A673 (cell line): ENCODE results near the gene WIPF2. TPM values are rescaled to one million over a fixed set of nuclear protein-coding genes. Genes with fewer than 3 reads are reported as not detected.

ENCODE experiments used
- BruUV-seq: library from RNA; stranded (reverse); fragments of 400-500 nt; replicated peaks from 2 replicates; lab custom pipeline; 2021; lab: Mats Ljungman, UMichigan
- CTCF ChIA-PET: fragments of 300-600 bp; sonication (Branson Sonifier 250); formaldehyde crosslinking; loops from one replicate; lab custom pipeline; 2022; ENCODE audit warnings: antibody characterized with exemption; lab: Charles Lee
- POLR2A ChIA-PET: fragments of 300-600 bp; sonication (Branson Sonifier 250); formaldehyde crosslinking; loops from one replicate; lab custom pipeline; 2022; ENCODE audit warnings: antibody characterized with exemption; ENCODE audit not compliant: low non-redundant PET; lab: Charles Lee
- DNase-seq: peaks from one replicate; pipeline ENCODE4 v3.0.0-alpha.2; 2015; ENCODE audit warnings: low spot score
- H3K27ac ChIP-seq: fragments of 200-600 bp; sonication (generic); 2 replicates; pipeline ENCODE4 v1.5.1; 2016; ENCODE audit warnings: mixed run types, low read depth, mild to moderate bottlenecking, mixed read lengths, antibody characterized with exemption, low read length; ENCODE audit not compliant: poor library complexity, severe bottlenecking
- H3K27me3 ChIP-seq: fragments of 200-600 bp; sonication (generic); replicated peaks from 2 replicates; pipeline ENCODE4 v1.6.1; 2017; ENCODE audit warnings: mixed run types, low read depth, mild to moderate bottlenecking, mixed read lengths, antibody characterized with exemption, low read length; ENCODE audit not compliant: insufficient read depth, poor library complexity
- H3K36me3 ChIP-seq: fragments of 200-600 bp; sonication (generic); 2 replicates; pipeline ENCODE4 v1.6.1; 2016; ENCODE audit warnings: mixed run types, mild to moderate bottlenecking, mixed read lengths, antibody characterized with exemption, low read length; ENCODE audit not compliant: insufficient read depth, poor library complexity, severe bottlenecking
- H3K4me1 ChIP-seq: fragments of 200-600 bp; sonication (generic); 2 replicates; pipeline ENCODE4 v1.6.1; 2017; ENCODE audit warnings: mixed run types, mild to moderate bottlenecking, mixed read lengths, antibody characterized with exemption, low read length; ENCODE audit not compliant: insufficient read depth, poor library complexity, severe bottlenecking
- H3K4me3 ChIP-seq: fragments of 200-600 bp; sonication (generic); 2 replicates; pipeline ENCODE4 v1.5.1; 2016; ENCODE audit warnings: low read depth, mixed run types, mild to moderate bottlenecking, mixed read lengths, low read length; ENCODE audit not compliant: poor library complexity, severe bottlenecking
- H3K9me3 ChIP-seq: fragments of 200-600 bp; sonication (generic); 2 replicates; pipeline ENCODE4 v1.6.1; 2016; ENCODE audit warnings: mixed run types, low read depth, mild to moderate bottlenecking, mixed read lengths, antibody characterized with exemption, low read length; ENCODE audit not compliant: poor library complexity, severe bottlenecking
- EZH2 ChIP-seq: fragments of 200-600 bp; sonication (generic); IDR thresholded peaks from 2 replicates; pipeline ENCODE4 v1.6.1; 2017; ENCODE audit warnings: borderline replicate concordance, low read depth, mild to moderate bottlenecking, mixed read lengths, antibody characterized with exemption, low read length; ENCODE audit not compliant: poor library complexity, severe bottlenecking
- intact Hi-C: fragments of 100-400 bp; cut with micrococcal nuclease; formaldehyde crosslinking; loops from one replicate; pipeline ENCODE4 v1.10.0; 2022; ENCODE audit not compliant: unreplicated experiment
- total RNA-seq: library from RNA; stranded (reverse); gene quantifications from 2 replicates; pipeline ENCODE4 v1.2.3, GENCODE V29; 2021
- TF ChIP-seq, protein P1 (sequence below): fragments of 300-800, 200-600 bp; sonication (generic); conservative IDR thresholded peaks from 2 replicates; pipeline ENCODE4 v1.5.1; 2017; ENCODE audit warnings: low read depth, mild to moderate bottlenecking, antibody characterized with exemption, low read length, moderate library complexity, mixed read lengths

Gene WIPF2
- total RNA-seq, 1 experiment from 2014 or later, result 16.3 TPM

DNA sequence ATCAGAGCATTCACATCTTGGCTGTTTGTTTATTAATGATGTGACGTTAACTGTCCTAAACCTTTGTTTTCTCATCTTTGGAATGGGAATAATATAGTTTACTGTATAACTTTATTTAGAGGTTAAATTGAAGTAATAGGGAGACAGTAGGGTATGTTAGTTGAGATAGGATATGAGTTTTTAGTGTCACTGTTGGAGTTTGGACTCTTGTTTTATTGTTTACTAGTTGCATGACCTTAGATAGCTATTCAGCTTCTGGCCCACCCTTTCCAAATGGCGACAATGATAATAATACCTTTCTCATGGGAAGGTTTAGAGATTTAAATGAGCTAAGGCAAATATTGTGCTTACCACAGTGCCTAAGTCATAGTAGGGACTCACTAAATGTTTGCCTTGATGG lies 40.4 kb downstream of the WIPF2 start:
- no peaks in the 10 kb centered on the region for H3K4me1 ChIP-seq
- BruUV-seq, result no TSS peak
- intact Hi-C loops, result no loop called here
- ChIA-PET CTCF (no interaction called here), POLR2A (no interaction called here)
- TF ChIP-seq EZH2, result no peak
- TF ChIP-seq, protein P1, sequence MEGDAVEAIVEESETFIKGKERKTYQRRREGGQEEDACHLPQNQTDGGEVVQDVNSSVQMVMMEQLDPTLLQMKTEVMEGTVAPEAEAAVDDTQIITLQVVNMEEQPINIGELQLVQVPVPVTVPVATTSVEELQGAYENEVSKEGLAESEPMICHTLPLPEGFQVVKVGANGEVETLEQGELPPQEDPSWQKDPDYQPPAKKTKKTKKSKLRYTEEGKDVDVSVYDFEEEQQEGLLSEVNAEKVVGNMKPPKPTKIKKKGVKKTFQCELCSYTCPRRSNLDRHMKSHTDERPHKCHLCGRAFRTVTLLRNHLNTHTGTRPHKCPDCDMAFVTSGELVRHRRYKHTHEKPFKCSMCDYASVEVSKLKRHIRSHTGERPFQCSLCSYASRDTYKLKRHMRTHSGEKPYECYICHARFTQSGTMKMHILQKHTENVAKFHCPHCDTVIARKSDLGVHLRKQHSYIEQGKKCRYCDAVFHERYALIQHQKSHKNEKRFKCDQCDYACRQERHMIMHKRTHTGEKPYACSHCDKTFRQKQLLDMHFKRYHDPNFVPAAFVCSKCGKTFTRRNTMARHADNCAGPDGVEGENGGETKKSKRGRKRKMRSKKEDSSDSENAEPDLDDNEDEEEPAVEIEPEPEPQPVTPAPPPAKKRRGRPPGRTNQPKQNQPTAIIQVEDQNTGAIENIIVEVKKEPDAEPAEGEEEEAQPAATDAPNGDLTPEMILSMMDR, result no peak
- H3K4me3 ChIP-seq, result no peak overlapping the region
- H3K36me3 ChIP-seq, result peaks cover 8% of the 10 kb centered on the region
- DNase-seq, result no peak
- no peaks in the 10 kb centered on the region for H3K9me3 ChIP-seq
- no peaks in the 10 kb centered on the region for H3K27me3 ChIP-seq
- H3K27ac ChIP-seq, result no peak overlapping the region

DNA sequence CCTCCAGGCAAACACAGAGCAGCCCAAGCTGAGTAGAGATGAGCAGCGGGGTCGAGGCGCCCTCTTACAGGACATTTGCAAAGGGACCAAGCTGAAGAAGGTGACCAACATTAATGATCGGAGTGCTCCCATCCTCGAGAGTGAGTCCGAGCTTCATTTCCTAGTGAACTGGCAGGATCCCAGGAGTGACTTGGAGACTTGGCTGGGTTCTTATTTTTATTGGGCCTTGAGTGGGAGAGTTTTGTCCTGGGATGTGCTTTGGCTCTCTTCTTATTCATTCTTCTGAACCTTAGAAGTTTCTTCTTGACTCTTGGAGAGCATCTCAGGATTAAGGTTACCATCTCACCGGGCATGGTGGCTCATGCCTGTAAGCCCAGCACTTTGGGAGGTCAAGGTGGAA lies 41.4 kb downstream of the WIPF2 start:
- ChIA-PET CTCF (interaction anchor here (0.7 kb wide), 1 partner anchor 168 kb away, joined by 18 read pairs; no protein-coding TSS in a partner anchor), POLR2A (no interaction called here)
- Histone ChIP-seq H3K27me3 (no peaks in the 10 kb centered on the region), H3K4me1 (no peaks in the 10 kb centered on the region), H3K36me3 (peaks cover 12% of the 10 kb centered on the region), H3K27ac (no peak overlapping the region), H3K4me3 (no peak overlapping the region), H3K9me3 (no peaks in the 10 kb centered on the region)
- TF ChIP-seq, protein P1, result no peak
- no peak for TF ChIP-seq EZH2
- DNase-seq, result no peak
- intact Hi-C loops, result no loop called here
- no TSS peak for BruUV-seq

DNA sequence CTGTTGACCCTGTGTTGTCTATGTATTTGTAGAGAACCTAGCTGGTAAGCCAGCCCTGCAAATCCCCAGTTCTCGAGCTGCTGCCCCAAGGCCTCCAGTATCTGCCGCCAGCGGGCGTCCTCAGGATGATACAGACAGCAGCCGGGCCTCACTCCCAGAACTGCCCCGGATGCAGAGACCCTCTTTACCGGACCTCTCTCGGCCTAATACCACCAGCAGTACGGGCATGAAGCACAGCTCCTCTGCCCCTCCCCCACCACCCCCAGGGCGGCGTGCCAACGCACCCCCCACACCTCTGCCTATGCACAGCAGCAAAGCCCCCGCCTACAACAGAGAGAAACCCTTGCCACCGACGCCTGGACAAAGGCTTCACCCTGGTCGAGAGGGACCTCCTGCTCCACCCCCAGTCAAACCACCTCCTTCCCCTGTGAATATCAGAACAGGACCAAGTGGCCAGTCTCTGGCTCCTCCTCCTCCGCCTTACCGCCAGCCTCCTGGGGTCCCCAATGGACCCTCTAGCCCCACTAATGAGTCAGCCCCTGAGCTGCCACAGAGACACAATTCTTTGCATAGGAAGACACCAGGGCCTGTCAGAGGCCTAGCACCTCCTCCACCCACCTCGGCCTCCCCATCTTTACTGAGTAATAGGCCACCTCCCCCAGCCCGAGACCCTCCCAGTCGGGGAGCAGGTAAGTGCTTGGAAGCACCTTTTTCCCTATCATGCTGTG lies 45.5 kb downstream of the WIPF2 start:
- H3K36me3 ChIP-seq, result peaks cover 12% of the 10 kb centered on the region
- no peak overlapping the region for H3K27ac ChIP-seq
- intact Hi-C loops, result no loop called here
- TF ChIP-seq, protein P1, result no peak
- TF ChIP-seq EZH2, result no peak
- no peak overlapping the region for H3K4me3 ChIP-seq
- H3K9me3 ChIP-seq, result no peaks in the 10 kb centered on the region
- BruUV-seq, result no TSS peak
- ChIA-PET CTCF (no interaction called here), POLR2A (no interaction called here)
- H3K27me3 ChIP-seq, result no peaks in the 10 kb centered on the region
- H3K4me1 ChIP-seq, result no peaks in the 10 kb centered on the region
- no peak for DNase-seq
